H9 (cell line): Measurements from ENCODE around the gene WNT10A. TPM values are rescaled to one million over a fixed set of nuclear protein-coding genes. Genes with fewer than 3 reads are reported as not detected.

Experiments
- DNase-seq: peaks from one replicate; pipeline ENCODE4 v3.0.0-alpha.2; 2017
- H2AFZ ChIP-seq: one replicate; pipeline ENCODE4 v1.6.1; 2013; ENCODE audit warnings: mild to moderate bottlenecking, low read length, control low read depth, moderate library complexity
- H2AK5ac ChIP-seq: 2 replicates; pipeline ENCODE4 v1.6.1; 2013; ENCODE audit warnings: low read length, control low read depth, mixed read lengths; ENCODE audit not compliant: insufficient read length
- H2BK120ac ChIP-seq: one replicate; pipeline ENCODE4 v1.6.1; 2013; ENCODE audit warnings: low read depth, mild to moderate bottlenecking, low read length, control low read depth, inconsistent platforms; ENCODE audit not compliant: poor library complexity, severe bottlenecking
- H2BK12ac ChIP-seq: 2 replicates; pipeline ENCODE4 v1.6.1; 2013; ENCODE audit warnings: low read length, control low read depth, mixed read lengths, low read depth; ENCODE audit not compliant: insufficient read length
- H2BK15ac ChIP-seq: 2 replicates; pipeline ENCODE4 v1.6.1; 2013; ENCODE audit warnings: low read depth, low read length, control low read depth
- H2BK20ac ChIP-seq: one replicate; pipeline ENCODE4 v1.6.1; 2013; ENCODE audit warnings: low read depth, mild to moderate bottlenecking, low read length, control low read depth, inconsistent platforms; ENCODE audit not compliant: poor library complexity, severe bottlenecking
- H2BK5ac ChIP-seq: 2 replicates; pipeline ENCODE4 v1.6.1; 2013; ENCODE audit warnings: low read length, control low read depth, mixed read lengths; ENCODE audit not compliant: insufficient read length
- H3K14ac ChIP-seq: 2 replicates; pipeline ENCODE4 v1.6.1; 2013; ENCODE audit warnings: low read length, control low read depth; ENCODE audit not compliant: insufficient read depth
- H3K18ac ChIP-seq: 2 replicates; pipeline ENCODE4 v1.6.1; 2013; ENCODE audit warnings: low read depth, mild to moderate bottlenecking, mixed read lengths, low read length, control low read depth; ENCODE audit not compliant: insufficient read length
- H3K23ac ChIP-seq: 2 replicates; pipeline ENCODE4 v1.6.1; 2013; ENCODE audit warnings: low read length, control low read depth, mixed read lengths, low read depth; ENCODE audit not compliant: insufficient read length
- H3K23me2 ChIP-seq: 2 replicates; pipeline ENCODE4 v1.6.1; 2013; ENCODE audit warnings: low read depth, mild to moderate bottlenecking, mixed read lengths, low read length, control low read depth; ENCODE audit not compliant: insufficient read length, poor library complexity, severe bottlenecking
- H3K27ac ChIP-seq: 2 replicates; pipeline ENCODE4 v1.5.1; 2013; ENCODE audit warnings: low read length, control low read depth, mixed read lengths, low read depth; ENCODE audit not compliant: insufficient read length
- H3K27me3 ChIP-seq: 2 replicates; pipeline ENCODE4 v1.6.1; 2013; ENCODE audit warnings: low read length, control low read depth, inconsistent platforms; ENCODE audit not compliant: insufficient read depth
- H3K4ac ChIP-seq: 2 replicates; pipeline ENCODE4 v1.6.1; 2013; ENCODE audit warnings: low read depth, mild to moderate bottlenecking, control low read depth, inconsistent platforms, low read length, moderate library complexity
- H3K4me1 ChIP-seq: 2 replicates; pipeline ENCODE4 v1.6.1; 2013; ENCODE audit warnings: low read length, control low read depth, inconsistent platforms; ENCODE audit not compliant: insufficient read depth
- H3K4me2 ChIP-seq: 2 replicates; pipeline ENCODE4 v1.6.1; 2013; ENCODE audit warnings: low read length, control low read depth, mixed read lengths; ENCODE audit not compliant: insufficient read length, insufficient read depth
- H3K56ac ChIP-seq: 2 replicates; pipeline ENCODE4 v1.6.1; 2013; ENCODE audit warnings: low read depth, mild to moderate bottlenecking, mixed read lengths, low read length, control low read depth; ENCODE audit not compliant: insufficient read length
- H3K79me1 ChIP-seq: 2 replicates; pipeline ENCODE4 v1.6.1; 2013; ENCODE audit warnings: low read depth, mild to moderate bottlenecking, moderate library complexity, low read length, control low read depth, inconsistent platforms; ENCODE audit not compliant: insufficient read depth, poor library complexity, severe bottlenecking
- H3K79me2 ChIP-seq: 2 replicates; pipeline ENCODE4 v1.6.1; 2013; ENCODE audit warnings: low read length, control low read depth, inconsistent platforms; ENCODE audit not compliant: insufficient read depth
- H3K9ac ChIP-seq: 2 replicates; pipeline ENCODE4 v1.6.1; 2013; ENCODE audit warnings: low read length, control low read depth, mixed read lengths; ENCODE audit not compliant: insufficient read length; ENCODE audit errors: extremely low read depth
- H3K9me3 ChIP-seq: one replicate; pipeline ENCODE4 v1.6.1; 2013; ENCODE audit warnings: low read depth, low read length, inconsistent platforms; ENCODE audit not compliant: control insufficient read depth
- H3T11ph ChIP-seq: one replicate; pipeline ENCODE4 v1.6.1; 2013; ENCODE audit warnings: mild to moderate bottlenecking, low read length, control low read depth, inconsistent platforms
- H4K20me1 ChIP-seq: one replicate; pipeline ENCODE4 v1.6.1; 2013; ENCODE audit not compliant: control insufficient read depth, insufficient read length, insufficient read depth
- H4K5ac ChIP-seq: 2 replicates; pipeline ENCODE4 v1.6.1; 2013; ENCODE audit warnings: low read depth, mild to moderate bottlenecking, mixed read lengths, low read length, control low read depth; ENCODE audit not compliant: insufficient read length
- H4K8ac ChIP-seq: replicated peaks from 2 replicates; pipeline ENCODE4 v1.6.1; 2013; ENCODE audit warnings: low read length, control low read depth, mixed read lengths, low read depth; ENCODE audit not compliant: insufficient read length
- H4K91ac ChIP-seq: 2 replicates; pipeline ENCODE4 v1.6.1; 2013; ENCODE audit warnings: low read depth, mild to moderate bottlenecking, moderate library complexity, mixed read lengths, low read length, control low read depth; ENCODE audit not compliant: insufficient read length
- H3K27ac Mint-ChIP-seq, 3 experiments: 2 replicates in 2 of 3; 3 replicates in 1 of 3; pipeline ENCODE4 v1.8.0; 2020 to 2021; ENCODE audit warnings: mixed read lengths in 3 of 3, mild to moderate bottlenecking in 1 of 3, moderate library complexity in 1 of 3
- H3K27me3 Mint-ChIP-seq: 2 replicates; pipeline ENCODE4 v1.8.0; 2021; ENCODE audit warnings: low read depth, mild to moderate bottlenecking, moderate library complexity, mixed read lengths
- H3K36me3 Mint-ChIP-seq, 3 experiments: 2 replicates in 2 of 3; 3 replicates in 1 of 3; pipeline ENCODE4 v1.8.0; 2020 to 2021; ENCODE audit warnings: low read depth in 3 of 3, mixed read lengths in 3 of 3; ENCODE audit not compliant: insufficient read depth in 1 of 3
- H3K4me1 Mint-ChIP-seq, 2 experiments: 2 replicates each; pipeline ENCODE4 v1.8.0; 2020; ENCODE audit warnings: mixed read lengths in 2 of 2
- H3K4me3 Mint-ChIP-seq, 2 experiments: 2 replicates in 1 of 2; 3 replicates in 1 of 2; pipeline ENCODE4 v1.8.0; 2020 to 2021; ENCODE audit warnings: mild to moderate bottlenecking in 2 of 2, mixed read lengths in 2 of 2, moderate library complexity in 1 of 2
- H3K9me3 Mint-ChIP-seq, 2 experiments: 2 replicates in 1 of 2; 3 replicates in 1 of 2; pipeline ENCODE4 v1.8.0; 2020; ENCODE audit warnings: mild to moderate bottlenecking in 2 of 2, mixed read lengths in 2 of 2, moderate library complexity in 1 of 2
- WGBS: extraction: QIAGEN DNeasy Blood & Tissue Kit; methylation state at CpG from one replicate; pipeline ENCODE4 v1.1.7; 2013; ENCODE audit warnings: missing lambda C conversion rate, low lambda C conversion rate, mixed read lengths; ENCODE audit not compliant: insufficient read length; ENCODE audit errors: extremely low coverage; 5-methylcytosine and 5-hydroxymethylcytosine counted together
- total RNA-seq: library from RNA; stranded (reverse); gene quantifications from 2 replicates; pipeline ENCODE4 v1.2.1, GENCODE V29; 2021
- TF ChIP-seq, protein P1 (sequence below): fragments of 200-600 bp; sonication (generic); conservative IDR thresholded peaks from 3 replicates; pipeline ENCODE4 v1.8.0; 2021; ENCODE audit warnings: antibody characterized with exemption, mild to moderate bottlenecking

The WNT10A gene
- total RNA-seq, 1 experiment from 2014 or later, result not detected

DNA sequence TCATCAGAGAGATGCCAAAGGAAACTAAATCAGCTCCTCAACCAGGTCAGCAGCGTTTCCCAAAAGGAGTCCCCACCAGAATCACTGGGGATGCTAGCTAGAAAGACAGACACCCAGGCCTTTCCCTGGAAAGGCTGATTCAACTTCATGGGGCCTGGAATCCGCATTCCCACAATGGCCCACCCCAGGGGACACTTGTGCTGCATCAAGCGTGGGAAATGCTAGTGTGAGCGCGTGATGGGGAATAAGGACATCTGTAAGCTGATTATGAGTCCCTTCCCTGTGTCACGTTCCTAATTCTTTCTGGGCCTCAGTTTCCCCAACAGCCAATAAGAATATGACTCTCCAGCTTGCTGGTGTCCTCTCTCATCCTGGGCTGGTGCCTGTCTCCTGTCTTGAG is 2.2 kb upstream of the WNT10A start:
- WGBS, result no CpG with 5 or more reads among the region's 6 CpGs
- Histone ChIP-seq H2BK5ac (no peak overlapping the region), H3K79me1 (no peaks in the 10 kb centered on the region), H2AK5ac (no peak overlapping the region), H3K9ac (no peak overlapping the region), H3K18ac (no peak overlapping the region), H3K4me1 (no peaks in the 10 kb centered on the region), H3K4ac (no peak overlapping the region), H2BK120ac (no peak overlapping the region), H2AFZ (no peak overlapping the region), H3K23me2 (no peaks in the 10 kb centered on the region), H4K8ac (no peak overlapping the region), H3K4me2 (no peak overlapping the region), H3K56ac (no peak overlapping the region), H2BK12ac (no peak overlapping the region), H3K9me3 (no peaks in the 10 kb centered on the region), H4K20me1 (peaks cover 2% of the 10 kb centered on the region), H2BK15ac (no peak overlapping the region), H3K14ac (no peak overlapping the region), H3K23ac (no peak overlapping the region), H3T11ph (no peak overlapping the region), H4K5ac (no peak overlapping the region), H3K27ac (no peak overlapping the region), H2BK20ac (no peak overlapping the region), H4K91ac (no peak overlapping the region), H3K79me2 (no peaks in the 10 kb centered on the region), H3K27me3 (peaks cover 92% of the 10 kb centered on the region)
- H3K27me3 Mint-ChIP-seq, result peaks cover 97% of the 10 kb centered on the region
- DNase-seq, result no peak
- H3K9me3 Mint-ChIP-seq, result peaks cover 0 to 2% of the 10 kb centered on the region in 2 experiments; a peak in 3 of 5 replicates
- TF ChIP-seq, protein P1, sequence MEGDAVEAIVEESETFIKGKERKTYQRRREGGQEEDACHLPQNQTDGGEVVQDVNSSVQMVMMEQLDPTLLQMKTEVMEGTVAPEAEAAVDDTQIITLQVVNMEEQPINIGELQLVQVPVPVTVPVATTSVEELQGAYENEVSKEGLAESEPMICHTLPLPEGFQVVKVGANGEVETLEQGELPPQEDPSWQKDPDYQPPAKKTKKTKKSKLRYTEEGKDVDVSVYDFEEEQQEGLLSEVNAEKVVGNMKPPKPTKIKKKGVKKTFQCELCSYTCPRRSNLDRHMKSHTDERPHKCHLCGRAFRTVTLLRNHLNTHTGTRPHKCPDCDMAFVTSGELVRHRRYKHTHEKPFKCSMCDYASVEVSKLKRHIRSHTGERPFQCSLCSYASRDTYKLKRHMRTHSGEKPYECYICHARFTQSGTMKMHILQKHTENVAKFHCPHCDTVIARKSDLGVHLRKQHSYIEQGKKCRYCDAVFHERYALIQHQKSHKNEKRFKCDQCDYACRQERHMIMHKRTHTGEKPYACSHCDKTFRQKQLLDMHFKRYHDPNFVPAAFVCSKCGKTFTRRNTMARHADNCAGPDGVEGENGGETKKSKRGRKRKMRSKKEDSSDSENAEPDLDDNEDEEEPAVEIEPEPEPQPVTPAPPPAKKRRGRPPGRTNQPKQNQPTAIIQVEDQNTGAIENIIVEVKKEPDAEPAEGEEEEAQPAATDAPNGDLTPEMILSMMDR, result no peak
- no peak overlapping the region for H3K4me3 Mint-ChIP-seq
- H3K4me1 Mint-ChIP-seq, result peaks cover 19 to 28% of the 10 kb centered on the region in 2 experiments
- H3K36me3 Mint-ChIP-seq, result no peaks in the 10 kb centered on the region; a peak in 1 of 7 replicates
- H3K27ac Mint-ChIP-seq, result no peak overlapping the region
